Left cardiac atrium (tissue), 4 donors: ENCODE data around the gene KIAA1755. TPM values are rescaled to one million over a fixed set of nuclear protein-coding genes. Genes with fewer than 3 reads are reported as not detected.
"Not testable (repeated sequence)": the region's sequence is repeated elsewhere in the genome, so short reads cannot be mapped to it uniquely, and the experiment has no call there.

Source experiments
- ATAC-seq, 2 donors: fragments of 200-7000 bp; cut with Tn5 transposase; one replicate each; pipeline ENCODE4 v1.9.1; 2020; ENCODE audit warnings: mild to moderate bottlenecking in 2 of 2, moderate library complexity in 2 of 2
- DNase-seq: peaks from one replicate; pipeline ENCODE4 v3.0.0-alpha.2; 2020
- intact Hi-C, 2 donors: fragments of 100-400 bp; cut with DNase I; formaldehyde crosslinking; loops; one replicate each; pipeline versions ENCODE4 v1.14.1 to v1.15.1; 2022 to 2023
- total RNA-seq, 2 donors: library from RNA; stranded (reverse); fragmentation: NEBNext Ultra II Directional; extraction: Animal tissue kit (Norgen Biotek cat#: 25700); gene quantifications; one replicate each; pipeline ENCODE4 v1.2.1, GENCODE V29; 2021
- donor health status: DM: no; HTN: yes; CAD: no.
- donor health status: DM: no; HTN: yes; CAD: no; lungs with severe emphysema.
- donor health status: DM: yes; HTN: yes; CAD: no.
- donor health status: Dilated cardiomyopathy.

Gene KIAA1755
- total RNA-seq, 2 donors from 2014 or later = 8.0 to 8.1 TPM

DNA sequence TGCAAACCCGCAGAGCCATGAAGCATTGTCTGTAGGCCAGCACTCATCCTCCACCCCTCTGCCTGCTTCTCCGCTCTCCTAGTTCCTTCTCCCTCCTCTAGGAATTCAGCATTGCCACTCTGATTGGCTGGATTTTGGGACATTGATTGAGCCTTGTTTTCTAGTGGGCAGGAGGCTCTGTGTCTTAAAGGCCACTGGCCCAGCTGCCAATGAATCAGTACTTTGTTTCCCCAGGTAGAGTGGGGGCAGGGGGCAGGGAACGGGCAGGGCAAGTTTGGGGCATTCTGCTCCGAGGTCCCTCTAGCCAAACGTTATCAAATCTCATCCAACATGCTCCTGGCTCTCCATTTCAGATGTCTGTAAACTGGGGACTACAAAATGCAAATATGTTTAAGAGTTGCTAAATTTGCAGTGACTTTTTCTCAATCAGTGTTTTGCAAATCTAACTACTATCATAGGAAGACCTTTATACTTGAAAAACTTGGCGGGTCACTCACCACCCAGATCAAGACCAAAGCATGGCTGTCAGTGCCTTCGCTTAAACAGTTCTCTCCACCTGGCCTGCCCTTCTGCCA lies 33.0 kb upstream of the KIAA1755 start:
- ATAC-seq (peak in 1 of 2 donors; percentile 32), DNase-seq (no peak)
- intact Hi-C loops = no loop called here

DNA sequence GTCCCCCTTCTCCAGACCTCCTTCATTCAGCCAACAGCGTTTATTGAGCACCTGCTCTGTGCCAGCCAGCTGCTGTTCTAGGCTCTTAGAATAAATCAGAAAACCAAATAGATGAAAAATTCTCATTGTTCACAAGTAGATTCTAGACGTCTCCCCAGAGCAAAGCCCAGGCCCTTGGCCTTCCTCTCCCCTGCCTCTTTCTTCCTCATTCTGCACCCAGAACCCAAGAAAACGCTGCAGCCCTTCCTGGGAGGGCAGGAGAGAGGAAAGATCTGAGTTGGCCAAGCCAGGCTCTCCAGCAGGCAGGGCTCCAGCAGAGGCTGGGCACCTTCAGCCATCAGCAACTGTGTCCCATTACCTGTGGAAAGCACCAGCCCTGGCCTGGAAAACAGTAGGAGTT lies 31.4 kb upstream of the KIAA1755 start:
- intact Hi-C loops = no loop called here
- DNase-seq (no peak), ATAC-seq (no peak)

DNA sequence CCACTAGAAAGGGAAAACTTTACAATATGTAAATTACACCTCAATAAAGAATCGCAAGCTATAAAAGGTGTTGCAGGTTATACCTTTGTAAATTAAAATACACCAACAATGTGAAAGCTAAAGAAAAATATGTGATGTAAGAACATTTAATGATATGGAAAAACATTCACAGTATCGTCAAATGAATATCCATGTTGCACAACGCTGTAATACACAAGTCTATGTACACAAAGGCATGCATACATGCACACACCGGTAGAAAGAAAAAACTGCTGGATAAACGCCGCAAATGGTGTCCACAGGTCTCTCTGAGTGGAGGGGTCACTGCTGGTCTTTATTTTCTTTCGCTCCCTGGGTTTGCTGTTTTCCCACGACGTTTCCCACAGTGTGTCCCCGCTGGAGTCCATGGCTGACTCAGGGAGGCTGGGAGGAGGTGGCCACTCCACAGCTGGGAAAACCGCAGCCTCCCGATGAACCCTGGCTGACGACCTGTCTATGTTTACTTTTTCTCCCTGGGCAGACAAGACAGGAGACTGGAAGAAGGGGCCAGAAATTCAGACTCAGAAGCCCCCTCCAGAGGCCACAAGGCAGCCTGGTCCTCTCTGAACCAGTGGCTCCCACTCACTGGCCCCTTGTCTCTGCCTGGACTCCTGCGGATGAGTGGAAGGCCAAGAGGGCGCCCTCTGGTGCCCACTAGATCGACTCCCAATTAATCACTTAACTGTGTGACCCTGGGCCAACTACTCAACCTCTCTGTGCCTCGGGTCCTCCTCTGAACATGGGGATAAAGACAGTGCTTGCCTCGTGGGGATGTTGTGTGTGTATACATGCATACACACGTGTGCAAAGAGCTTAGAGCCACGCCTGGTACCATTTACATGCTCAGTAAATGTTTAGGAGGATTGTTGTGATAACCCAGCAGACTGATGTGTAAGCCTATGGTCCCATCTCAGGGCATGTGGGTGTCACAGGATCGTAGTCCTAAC lies 30.6 kb upstream of the KIAA1755 start:
- intact Hi-C loops = no loop called here
- DNase-seq = peak; percentile 78
- ATAC-seq = peak; percentile 56 to 88

DNA sequence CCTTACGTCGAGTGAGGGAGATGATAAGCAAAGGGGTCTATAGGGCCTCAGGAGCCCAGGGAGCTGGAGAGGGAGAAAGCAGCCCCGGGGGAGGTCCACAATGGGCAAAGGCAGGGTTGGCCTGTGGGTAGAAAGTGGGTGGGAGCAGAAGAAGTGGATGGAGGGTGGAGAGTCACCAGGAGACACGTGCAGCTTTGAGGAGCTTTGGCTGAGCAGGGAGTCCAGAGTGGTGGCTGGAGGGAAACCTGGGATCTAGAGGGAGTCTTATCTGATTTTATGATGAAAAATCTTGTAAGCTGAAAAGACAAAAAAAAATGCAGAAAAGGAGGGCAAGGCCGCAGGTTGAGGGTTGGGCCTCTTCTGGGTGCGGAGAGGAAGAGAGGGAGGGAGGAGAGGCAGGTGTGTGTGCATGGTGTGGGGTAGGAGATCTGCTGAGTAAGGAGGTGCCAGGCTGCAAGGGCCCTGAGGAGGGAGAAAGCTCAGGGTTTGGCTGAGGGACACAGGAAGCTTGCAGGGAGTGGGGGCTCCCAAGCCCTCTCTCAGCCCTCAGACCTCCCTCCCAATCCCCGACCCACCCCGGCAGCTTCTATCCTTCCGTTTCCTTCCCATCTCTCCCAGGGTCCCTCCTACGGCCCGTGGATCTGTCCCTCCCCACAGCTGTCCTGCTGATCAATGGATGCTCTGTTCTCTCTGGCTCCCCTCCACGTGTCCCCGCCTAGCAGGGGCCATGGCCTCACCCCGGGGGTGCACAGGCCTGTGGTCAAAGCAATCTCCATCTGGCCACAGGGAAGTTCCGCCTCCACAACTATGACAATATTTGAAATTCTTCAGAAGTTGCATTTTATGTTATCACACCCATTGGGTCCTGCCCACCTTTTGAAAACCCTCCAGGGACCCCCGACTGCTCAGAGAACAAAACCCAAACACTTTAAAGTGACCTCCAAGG lies 26.3 kb upstream of the KIAA1755 start:
- intact Hi-C loops = no loop called here
- ATAC-seq (peak; percentile 56 to 80), DNase-seq (peak; percentile 57)

DNA sequence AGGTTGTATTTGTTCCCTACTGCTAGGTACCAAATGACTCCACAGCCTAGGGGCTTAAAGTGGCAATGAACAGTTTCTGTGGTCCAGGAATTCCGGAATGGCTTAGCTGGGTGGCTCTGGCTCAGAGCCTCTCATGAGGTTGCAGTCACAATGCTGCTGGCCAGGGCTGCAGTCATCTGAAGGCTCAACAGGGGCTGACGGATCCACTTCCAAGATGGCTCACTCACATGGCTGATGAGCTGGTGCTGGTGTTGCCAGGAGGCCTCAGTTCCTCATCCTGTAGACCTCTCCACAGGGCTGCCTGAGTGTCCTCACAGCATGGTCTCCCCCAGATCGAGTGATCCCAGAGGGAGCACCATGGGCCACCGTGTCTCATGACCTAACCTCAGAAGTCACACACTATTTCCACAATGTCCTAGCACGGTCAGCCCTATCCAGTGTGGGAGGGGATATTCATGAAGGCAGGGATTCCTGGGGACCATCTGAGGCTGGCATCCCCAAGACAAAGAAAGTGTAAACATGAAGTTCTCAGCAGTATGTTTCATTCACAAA lies 24.4 kb upstream of the KIAA1755 start:
- intact Hi-C loops = no loop called here
- DNase-seq (no peak), ATAC-seq (no peak)

DNA sequence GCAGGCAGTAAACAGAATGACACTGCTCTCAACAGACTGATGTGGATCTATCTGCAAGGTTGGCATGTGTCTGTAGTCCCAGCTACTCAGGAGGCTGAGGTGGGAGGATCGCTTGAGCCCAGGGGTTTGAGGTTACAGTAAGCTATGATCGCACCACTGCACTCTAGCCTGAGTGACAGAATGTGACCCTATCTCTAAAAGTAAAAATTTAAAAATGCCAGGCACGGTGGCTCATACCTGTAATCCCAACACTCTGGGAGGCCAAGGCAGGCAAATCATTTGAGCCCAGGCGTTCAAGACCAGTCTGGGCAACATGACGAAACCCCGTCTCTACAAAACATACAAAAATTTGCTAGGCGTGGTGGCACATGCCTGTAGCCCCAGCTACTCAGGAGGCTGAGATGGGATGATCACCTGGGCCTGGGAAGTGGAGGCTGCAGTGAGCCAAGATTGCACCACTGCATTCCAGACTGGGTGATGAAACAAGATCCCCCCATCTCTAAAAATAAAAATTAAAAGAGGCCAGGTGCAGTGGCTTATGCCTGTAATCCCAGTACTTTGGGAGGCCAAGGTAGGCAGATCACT lies 23.6 kb upstream of the KIAA1755 start:
- DNase-seq, intact Hi-C loops, ATAC-seq: not testable (repeated sequence)

DNA sequence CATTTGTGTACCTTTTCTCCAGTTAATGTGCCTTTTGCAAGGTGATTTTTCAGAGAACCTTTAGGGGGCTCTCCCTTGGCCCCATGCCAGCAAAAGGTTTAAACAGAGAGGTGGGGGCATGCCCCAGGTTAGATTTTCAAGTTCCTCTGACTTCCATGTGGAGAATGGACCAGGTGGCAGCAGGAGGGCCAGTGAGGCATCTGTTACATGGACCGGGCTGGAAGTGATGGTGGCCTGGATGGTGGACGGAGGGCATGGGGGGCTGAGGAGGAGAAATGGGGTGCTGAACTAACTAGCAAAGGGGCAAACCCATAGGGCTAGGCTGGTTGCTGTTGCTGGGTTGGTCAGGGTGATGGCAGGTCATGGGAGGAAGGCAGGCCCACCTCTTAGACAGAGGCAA lies 22.7 kb upstream of the KIAA1755 start:
- ATAC-seq (no peak), DNase-seq (no peak)
- intact Hi-C loops = no loop called here

DNA sequence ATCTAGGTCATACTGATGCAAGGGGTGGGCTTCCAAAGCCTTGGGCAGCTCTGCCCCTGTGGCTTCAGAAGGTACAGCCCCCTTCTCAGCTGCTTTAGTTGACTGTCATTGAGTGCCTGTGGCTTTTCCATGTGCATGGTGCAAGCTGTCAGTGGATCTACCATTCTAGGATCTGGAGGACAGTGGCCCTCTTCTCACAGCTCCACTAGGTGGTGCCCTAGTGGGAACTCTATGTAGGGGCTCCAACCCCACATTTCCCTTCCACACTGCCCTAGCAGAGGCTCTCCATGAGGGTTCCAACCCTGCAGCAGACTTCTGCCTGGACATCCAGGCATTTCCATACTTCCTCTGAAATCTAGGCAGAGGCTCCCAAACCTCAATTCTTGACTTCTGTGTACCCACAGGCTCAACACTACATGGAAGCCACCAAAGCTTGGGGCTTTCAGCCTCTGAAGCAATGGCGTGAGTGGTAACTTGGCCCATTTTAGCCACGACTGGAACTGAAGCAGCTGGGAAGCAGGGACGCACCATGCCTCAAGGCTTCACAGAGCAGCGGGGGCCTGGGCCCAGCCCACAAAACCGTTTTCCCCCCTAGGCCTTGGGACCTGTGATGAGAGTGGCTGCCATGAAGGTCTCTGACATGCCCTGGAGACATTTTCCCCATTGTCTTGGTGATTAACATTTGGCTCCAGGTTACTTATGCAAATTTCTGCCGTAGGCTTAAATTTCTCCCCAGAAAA lies 20.8 kb upstream of the KIAA1755 start:
- DNase-seq, intact Hi-C loops, ATAC-seq: not testable (repeated sequence)

DNA sequence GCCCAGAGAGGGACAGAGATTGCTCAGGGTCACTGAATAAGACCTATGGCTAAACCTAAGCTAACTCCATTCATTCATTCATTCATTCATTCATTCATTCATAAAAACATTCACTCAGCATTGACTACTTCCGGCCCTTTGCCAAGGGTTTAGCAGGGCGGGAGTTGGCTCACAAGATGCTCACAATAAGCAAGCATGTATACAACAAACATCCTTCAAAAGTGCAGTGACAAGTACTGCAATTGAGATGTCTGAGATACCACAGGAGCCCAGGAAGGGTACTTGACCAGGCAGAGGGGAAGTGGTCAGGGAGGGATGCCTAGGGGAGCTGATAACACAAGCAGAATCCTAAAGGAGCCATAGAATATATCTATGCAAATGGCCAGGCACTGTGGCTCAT lies 18.2 kb upstream of the KIAA1755 start:
- intact Hi-C loops = no loop called here
- DNase-seq (no peak), ATAC-seq (no peak)

DNA sequence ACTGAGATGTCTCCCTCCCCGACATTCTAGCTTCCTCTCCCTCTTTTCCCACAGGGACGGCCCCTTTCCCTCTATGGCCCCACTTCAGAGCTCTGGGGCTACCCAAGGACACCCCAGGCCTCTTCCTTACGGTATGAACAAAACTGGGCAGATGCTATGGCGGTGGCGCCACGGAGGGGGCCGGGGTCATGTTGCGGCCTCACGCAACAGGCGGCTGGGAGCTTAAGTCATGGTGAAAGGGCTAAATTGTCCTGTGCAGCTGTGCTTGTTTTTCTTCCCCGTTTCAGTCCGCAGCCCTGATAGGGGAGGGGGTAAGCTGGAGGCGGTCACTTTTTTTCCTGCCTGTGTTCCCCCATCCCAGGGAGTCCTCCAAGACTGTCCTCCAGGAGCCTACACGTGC lies 17.6 kb upstream of the KIAA1755 start:
- ATAC-seq = peak in 1 of 2 donors; percentile 23
- DNase-seq = no peak
- intact Hi-C loops = no loop called here

DNA sequence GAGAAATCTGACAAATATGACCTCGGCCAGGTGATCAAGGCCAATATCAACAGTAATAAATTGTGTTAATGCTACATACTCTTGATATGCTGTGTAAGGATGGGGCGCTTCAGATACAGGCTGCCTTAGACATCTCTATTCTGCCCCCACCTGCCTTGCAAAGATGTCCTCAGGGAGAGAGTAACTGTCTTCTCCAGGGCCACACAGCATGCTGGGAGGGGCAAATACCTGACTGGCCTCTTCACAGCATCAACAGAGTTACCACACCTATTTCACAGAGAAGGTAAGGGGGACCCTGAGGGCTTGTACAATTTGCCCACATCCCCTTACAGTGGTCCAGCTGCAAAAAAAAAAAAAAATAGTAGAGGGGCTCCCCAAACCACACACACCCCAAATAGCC lies 17.2 kb upstream of the KIAA1755 start:
- ATAC-seq (no peak), DNase-seq (no peak)
- intact Hi-C loops = no loop called here

DNA sequence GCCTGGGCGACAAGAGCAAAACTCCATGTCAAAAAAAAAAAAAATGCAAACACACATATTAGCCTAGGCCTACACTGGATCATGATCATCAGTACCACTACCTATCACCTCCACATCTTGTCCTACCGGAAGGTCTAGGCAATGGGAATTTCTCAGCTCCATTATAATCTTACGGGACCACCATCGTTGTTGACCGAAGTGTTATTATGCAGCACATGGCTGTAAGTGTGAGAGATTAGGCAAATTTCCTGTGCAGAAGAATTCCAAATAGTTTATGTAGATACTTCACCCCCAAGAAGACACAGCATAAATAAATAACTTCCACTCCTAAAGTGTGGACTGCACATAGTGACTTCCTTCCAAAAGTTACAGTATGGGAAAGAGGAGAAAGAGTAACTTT lies 16.8 kb upstream of the KIAA1755 start:
- DNase-seq = no peak
- intact Hi-C loops = no loop called here
- ATAC-seq = no peak

DNA sequence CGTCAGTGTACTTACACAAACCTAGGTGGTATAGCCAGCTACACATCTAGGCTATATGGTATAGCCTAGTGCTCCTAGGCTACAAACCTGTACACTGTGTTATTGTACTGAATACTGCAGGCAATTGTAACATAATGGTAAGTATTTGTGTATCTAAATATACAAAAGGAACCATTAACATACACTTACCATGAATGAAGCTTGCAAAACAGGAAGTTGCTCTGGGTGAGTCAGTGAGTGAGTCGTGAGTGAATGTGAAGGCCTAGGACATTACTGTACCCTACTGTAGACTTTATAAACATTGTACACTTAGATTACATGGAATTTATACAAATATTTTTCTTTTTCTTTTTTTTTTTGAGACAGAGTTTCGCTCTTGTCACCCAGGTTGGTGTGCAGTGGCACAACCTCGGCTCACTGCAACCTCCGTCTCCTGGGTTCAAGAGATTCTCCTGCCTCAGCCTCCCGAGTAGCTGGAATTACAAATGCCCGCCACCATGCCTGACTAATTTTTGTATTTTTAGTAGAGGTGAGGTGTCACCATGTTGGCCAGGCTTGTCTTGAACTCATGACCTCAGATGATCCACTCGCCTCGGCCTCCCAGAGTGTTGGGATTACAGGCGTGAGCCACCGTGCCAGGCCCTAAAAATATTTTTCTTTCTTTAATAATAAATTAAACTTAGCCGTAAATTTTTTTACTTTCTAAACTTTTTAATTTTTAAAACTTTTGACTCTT lies 15.4 kb upstream of the KIAA1755 start:
- DNase-seq (no peak), ATAC-seq (no peak)
- intact Hi-C loops = no loop called here

DNA sequence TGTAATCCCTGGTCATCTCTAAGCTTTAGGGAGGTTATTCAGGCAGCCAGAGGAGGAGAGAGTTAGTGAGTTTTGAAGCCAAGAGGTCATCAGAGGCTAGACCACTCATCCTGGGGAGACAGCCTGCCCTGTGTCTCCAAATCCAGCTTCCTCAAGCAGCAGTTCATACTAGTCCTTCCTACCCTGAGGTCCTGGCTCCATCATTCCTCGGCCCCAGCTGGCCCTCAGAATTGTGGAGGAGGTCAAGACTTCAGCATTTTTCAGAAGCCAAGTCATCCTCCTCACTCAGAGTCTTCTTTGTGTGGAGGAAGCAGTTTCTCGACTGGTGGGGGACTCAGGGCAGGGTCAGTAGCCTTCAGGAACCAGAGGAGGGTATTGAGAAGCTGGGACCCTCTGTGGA lies 12.4 kb upstream of the KIAA1755 start:
- ATAC-seq (peak in 1 of 2 donors; percentile 73), DNase-seq (no peak)
- intact Hi-C loops = no loop called here

DNA sequence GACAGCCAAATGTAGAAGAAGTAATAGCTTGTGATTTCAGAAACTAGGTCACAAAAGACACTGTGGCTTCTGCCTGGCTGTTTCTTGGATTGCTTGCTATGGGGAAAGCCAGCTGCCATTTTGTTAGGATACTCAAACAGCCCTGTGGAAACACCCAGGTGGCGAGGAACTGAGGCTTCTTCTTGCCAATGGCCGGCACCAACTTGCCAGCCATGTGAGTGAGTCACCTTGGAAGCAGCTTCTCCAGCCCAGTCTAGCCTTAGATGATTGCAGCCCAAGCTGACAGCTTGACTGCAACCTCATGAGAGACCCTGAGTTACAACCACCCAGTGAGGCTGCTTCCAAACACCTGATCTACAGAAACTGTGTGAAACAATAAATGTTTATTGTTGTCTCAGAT lies 11.9 kb upstream of the KIAA1755 start:
- DNase-seq = no peak
- intact Hi-C loops = no loop called here
- peak in 1 of 2 donors; percentile 33 for ATAC-seq

DNA sequence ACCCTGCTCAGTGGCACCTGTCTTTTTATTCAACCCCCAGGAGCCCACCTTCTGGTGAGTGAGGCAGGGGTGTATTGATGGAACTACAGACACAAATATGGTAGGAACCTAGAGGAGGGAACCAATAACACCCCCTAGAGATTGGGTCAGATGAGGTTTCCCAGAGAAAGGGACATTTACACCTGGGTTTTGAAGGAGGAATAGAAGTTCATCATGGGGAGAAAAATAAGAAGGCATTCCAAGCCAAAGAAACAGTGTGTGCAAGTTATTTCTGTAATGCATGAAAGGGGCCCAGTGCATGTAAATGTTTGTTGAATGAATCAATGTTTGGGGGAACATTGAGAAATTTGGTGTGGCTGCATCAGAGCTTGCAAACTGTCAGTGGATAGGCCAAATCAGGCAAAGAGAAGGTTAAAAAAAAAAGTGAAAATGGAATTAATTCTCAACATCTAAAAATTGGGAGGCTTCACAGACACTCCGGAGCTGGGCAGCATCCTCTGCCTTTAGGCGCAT lies 11.1 kb upstream of the KIAA1755 start:
- DNase-seq (no peak), ATAC-seq (no peak)
- intact Hi-C loops = no loop called here

DNA sequence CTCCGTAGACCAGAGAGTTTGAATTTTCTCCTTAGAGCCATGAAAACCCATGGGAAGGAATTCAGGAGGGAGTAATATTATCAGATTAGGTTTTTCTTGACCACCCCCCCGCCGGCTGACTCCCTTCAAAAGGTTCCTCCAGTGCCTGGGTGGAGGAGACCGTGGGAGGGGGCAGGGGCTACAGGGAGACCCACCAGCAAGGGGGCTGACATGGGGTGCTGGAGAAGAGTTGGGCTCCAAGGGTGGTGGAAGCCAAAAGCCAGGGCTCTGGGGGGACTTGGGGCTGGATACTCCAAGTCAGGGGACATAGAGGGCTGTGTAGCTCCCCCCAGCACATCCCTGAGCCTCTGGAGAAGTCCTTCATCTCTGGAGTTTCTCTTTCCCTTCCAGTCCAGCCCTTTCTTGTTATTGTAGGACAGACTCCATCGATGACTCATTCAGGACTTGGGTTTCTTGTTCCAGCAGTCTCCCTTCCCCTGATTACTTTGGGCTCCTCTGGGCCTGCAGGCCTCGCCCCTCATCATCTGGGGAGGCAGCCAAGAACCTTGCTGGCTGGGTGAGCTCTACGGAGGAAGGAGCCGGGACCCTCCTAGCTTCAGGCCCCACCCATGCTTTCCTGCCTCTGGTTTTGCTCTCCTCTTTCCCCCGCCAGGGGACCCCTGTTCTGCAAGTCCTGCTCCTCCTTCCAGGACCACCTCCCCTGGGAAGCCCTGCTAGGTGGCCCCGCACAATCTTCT lies 10.5 kb upstream of the KIAA1755 start:
- intact Hi-C loops = no loop called here
- peak; percentile 93 to 94 for ATAC-seq
- peak; percentile 89 for DNase-seq
